ENCODE results near the gene SRGAP2C.
"Not testable (repeated sequence)": the region's sequence is repeated elsewhere in the genome, so short reads cannot be mapped to it uniquely, and the experiment has no call there.

DNA sequence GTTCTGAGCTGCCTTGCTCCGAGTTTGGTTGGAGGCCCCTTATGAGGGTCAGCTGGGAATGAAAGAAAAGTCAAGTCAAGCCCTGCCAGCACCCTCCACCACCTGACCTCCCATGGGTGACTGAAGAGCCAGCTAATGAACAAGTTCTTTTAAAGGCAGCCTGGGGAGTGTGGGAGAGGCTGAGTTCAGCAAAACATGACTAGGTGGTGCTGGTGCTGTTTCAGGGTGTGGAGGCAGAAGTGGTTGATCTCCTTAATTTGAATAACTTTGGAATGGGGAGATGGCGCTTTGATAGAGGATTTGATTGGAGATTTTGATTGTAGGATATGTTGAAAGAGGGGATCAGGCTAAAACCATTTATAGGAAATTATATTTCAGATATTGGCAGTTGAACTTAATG lies 22.6 kb downstream of the SRGAP2C start:
- TF ChIP-seq, protein P1, sequence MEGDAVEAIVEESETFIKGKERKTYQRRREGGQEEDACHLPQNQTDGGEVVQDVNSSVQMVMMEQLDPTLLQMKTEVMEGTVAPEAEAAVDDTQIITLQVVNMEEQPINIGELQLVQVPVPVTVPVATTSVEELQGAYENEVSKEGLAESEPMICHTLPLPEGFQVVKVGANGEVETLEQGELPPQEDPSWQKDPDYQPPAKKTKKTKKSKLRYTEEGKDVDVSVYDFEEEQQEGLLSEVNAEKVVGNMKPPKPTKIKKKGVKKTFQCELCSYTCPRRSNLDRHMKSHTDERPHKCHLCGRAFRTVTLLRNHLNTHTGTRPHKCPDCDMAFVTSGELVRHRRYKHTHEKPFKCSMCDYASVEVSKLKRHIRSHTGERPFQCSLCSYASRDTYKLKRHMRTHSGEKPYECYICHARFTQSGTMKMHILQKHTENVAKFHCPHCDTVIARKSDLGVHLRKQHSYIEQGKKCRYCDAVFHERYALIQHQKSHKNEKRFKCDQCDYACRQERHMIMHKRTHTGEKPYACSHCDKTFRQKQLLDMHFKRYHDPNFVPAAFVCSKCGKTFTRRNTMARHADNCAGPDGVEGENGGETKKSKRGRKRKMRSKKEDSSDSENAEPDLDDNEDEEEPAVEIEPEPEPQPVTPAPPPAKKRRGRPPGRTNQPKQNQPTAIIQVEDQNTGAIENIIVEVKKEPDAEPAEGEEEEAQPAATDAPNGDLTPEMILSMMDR (IDR thresholded peaks at IDR 0.05) = not testable (repeated sequence)
- TF ChIP-seq POLR2A (IDR thresholded peaks at IDR 0.05) = not testable (repeated sequence)

Measured in right lobe of liver (tissue), 4 donors.